Measurements from ENCODE around the gene RIMKLA. TPM values are rescaled to one million over a fixed set of nuclear protein-coding genes. Genes with fewer than 3 reads are reported as not detected.
A peak's percentile ranks its signal among the peaks of the same experiment; 100 is the strongest.

Gene RIMKLA
- total and polyA plus RNA-seq, 2 donors (not counting 1 experiment from before 2014, with no cell fraction given), result 0.01 TPM; not detected in 1

DNA sequence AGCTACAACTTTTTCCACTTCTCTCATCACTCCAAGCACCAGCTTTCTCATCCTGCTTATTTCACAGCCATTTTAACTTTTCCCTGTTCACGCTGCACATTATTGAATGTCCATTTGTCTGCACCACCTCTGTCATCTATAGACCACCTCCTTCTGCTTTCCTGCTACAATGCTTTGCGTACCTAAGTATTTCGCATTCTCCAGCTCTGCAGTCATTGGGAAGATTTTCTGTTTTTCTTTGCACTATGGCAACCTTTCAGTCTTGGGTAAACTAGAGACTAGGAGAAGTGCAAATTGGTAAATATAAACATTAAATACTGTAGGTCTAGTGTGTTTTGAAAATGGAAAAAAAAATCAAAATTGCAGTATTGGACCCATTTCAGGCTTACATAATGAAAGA lies 83.3 kb downstream of the RIMKLA start:
- Mint-ChIP-seq H3K9me3 (ENCODE audit: insufficient read depth) (no peaks in the 10 kb centered on the region), H3K4me3 (peak overlapping the region; percentile 73), H3K27me3 (no peaks in the 10 kb centered on the region), H3K4me1 (peaks cover 38% of the 10 kb centered on the region), H3K27ac (peak overlapping the region; percentile 93)
- Histone ChIP-seq H3K9ac (ENCODE audit: low read length) (peak overlapping the region; percentile 70), H4K20me1 (ENCODE audit: control insufficient read depth, insufficient read depth, low read length, poor library complexity, severe bottlenecking) (no peaks in the 10 kb centered on the region), H3K4me1 (ENCODE audit: control insufficient read depth in 2 of 2, insufficient read depth in 2 of 2, low read length in 2 of 2) (peaks cover 13 to 15% of the 10 kb centered on the region in 2 donors), H3K27ac (ENCODE audit: low read length in 2 of 2) (peak overlapping the region; percentile 70 to 84), H3K9me3 (ENCODE audit: control extremely low read depth in 1 of 3, control insufficient read depth in 2 of 3, insufficient read depth in 1 of 3, low read length in 2 of 3) (no peaks in the 10 kb centered on the region), H3K79me2 (ENCODE audit: control insufficient read depth, insufficient read depth, low read length) (no peaks in the 10 kb centered on the region), H3K36me3 (replicated peaks in 1 of 2; ENCODE audit: control extremely low read depth in 1 of 2, control insufficient read depth in 1 of 2, extremely low read depth in 1 of 2, insufficient read depth in 2 of 2, low read length in 1 of 2) (peaks cover 0 to 21% of the 10 kb centered on the region in 2 experiments), H3K4me2 (replicated peaks; ENCODE audit: low read depth, low read length, poor library complexity, severe bottlenecking) (peak overlapping the region; percentile 86), H2AFZ (ENCODE audit: insufficient read depth, low read depth, low read length, poor library complexity, severe bottlenecking) (peak overlapping the region; percentile 66), H3K4me3 (ENCODE audit: control extremely low read depth in 1 of 5, extremely low read depth in 1 of 5, insufficient read depth in 1 of 5, low read depth in 2 of 5, low read length in 4 of 5) (peak overlapping the region in 3 of 5 experiments; percentile 65 to 69 (median 66)), H3K27me3 (replicated peaks in 1 of 4; ENCODE audit: control extremely low read depth in 1 of 4, control insufficient read depth in 3 of 4, insufficient read depth in 4 of 4, low read length in 3 of 4) (no peaks in the 10 kb centered on the region)
- WGBS (ENCODE audit: insufficient coverage), result 73% methylated on average over 1 of the region's 3 CpGs
- POLR2A ChIA-PET, result no interaction called here
- no peak for DNase-seq
- CTCF ChIA-PET, result interaction anchor here (1.3 to 1.6 kb wide), 2 partner anchors 429 to 610 kb away, joined by 3 to 4 read pairs; no protein-coding TSS in a partner anchor
- TF ChIP-seq EZH2 (IDR thresholded peaks at IDR 0.05; ENCODE audit: borderline replicate concordance, insufficient read depth, low read depth, low read length, poor library complexity, severe bottlenecking), result no peak
- TF ChIP-seq, protein P1, sequence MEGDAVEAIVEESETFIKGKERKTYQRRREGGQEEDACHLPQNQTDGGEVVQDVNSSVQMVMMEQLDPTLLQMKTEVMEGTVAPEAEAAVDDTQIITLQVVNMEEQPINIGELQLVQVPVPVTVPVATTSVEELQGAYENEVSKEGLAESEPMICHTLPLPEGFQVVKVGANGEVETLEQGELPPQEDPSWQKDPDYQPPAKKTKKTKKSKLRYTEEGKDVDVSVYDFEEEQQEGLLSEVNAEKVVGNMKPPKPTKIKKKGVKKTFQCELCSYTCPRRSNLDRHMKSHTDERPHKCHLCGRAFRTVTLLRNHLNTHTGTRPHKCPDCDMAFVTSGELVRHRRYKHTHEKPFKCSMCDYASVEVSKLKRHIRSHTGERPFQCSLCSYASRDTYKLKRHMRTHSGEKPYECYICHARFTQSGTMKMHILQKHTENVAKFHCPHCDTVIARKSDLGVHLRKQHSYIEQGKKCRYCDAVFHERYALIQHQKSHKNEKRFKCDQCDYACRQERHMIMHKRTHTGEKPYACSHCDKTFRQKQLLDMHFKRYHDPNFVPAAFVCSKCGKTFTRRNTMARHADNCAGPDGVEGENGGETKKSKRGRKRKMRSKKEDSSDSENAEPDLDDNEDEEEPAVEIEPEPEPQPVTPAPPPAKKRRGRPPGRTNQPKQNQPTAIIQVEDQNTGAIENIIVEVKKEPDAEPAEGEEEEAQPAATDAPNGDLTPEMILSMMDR (IDR thresholded peaks at IDR 0.05), result no peak
- ATAC-seq (ENCODE audit: low read depth), result no peak
- intact Hi-C loops (cut with micrococcal nuclease), result loop anchor here (1.0 kb wide), 3 partner anchors 9 to 218 kb away; partner anchors contain the start of genes FOXJ3 and YBX1

DNA sequence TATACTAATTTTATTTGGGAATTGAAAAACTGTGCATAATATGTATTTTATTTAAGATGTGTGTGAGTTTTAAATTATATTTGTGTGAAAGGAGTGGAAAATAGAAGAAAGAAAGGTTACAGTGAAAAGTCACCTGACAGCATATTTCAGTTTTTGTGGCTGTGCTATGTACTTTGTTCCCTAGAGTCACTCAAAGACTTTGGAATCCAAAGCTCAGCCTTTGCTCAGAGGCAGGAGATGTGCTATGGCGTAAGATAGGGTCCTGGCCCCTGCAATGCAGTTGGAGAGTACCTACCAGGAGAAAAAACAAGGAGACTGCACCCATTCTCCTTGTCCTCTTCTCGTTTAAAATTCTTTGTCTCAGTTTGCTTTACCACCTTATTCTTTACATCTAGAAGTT lies 85.4 kb downstream of the RIMKLA start:
- CTCF ChIA-PET, result no interaction called here
- Histone ChIP-seq H3K9me3 (ENCODE audit: control extremely low read depth in 1 of 3, control insufficient read depth in 2 of 3, insufficient read depth in 1 of 3, low read length in 2 of 3) (no peaks in the 10 kb centered on the region), H3K36me3 (replicated peaks in 1 of 2; ENCODE audit: control extremely low read depth in 1 of 2, control insufficient read depth in 1 of 2, extremely low read depth in 1 of 2, insufficient read depth in 2 of 2, low read length in 1 of 2) (peaks cover 0 to 4% of the 10 kb centered on the region in 2 experiments), H3K4me2 (replicated peaks; ENCODE audit: low read depth, low read length, poor library complexity, severe bottlenecking) (no peak overlapping the region), H3K27ac (ENCODE audit: low read length in 2 of 2) (no peak overlapping the region), H2AFZ (ENCODE audit: insufficient read depth, low read depth, low read length, poor library complexity, severe bottlenecking) (no peak overlapping the region), H3K27me3 (replicated peaks in 1 of 4; ENCODE audit: control extremely low read depth in 1 of 4, control insufficient read depth in 3 of 4, insufficient read depth in 4 of 4, low read length in 3 of 4) (no peaks in the 10 kb centered on the region), H3K79me2 (ENCODE audit: control insufficient read depth, insufficient read depth, low read length) (no peaks in the 10 kb centered on the region), H4K20me1 (ENCODE audit: control insufficient read depth, insufficient read depth, low read length, poor library complexity, severe bottlenecking) (no peaks in the 10 kb centered on the region), H3K9ac (ENCODE audit: low read length) (no peak overlapping the region), H3K4me1 (ENCODE audit: control insufficient read depth in 2 of 2, insufficient read depth in 2 of 2, low read length in 2 of 2) (peaks cover 13 to 15% of the 10 kb centered on the region in 2 donors), H3K4me3 (ENCODE audit: control extremely low read depth in 1 of 5, extremely low read depth in 1 of 5, insufficient read depth in 1 of 5, low read depth in 2 of 5, low read length in 4 of 5) (no peak overlapping the region)
- no peak for ATAC-seq (ENCODE audit: low read depth)
- TF ChIP-seq EZH2 (IDR thresholded peaks at IDR 0.05; ENCODE audit: borderline replicate concordance, insufficient read depth, low read depth, low read length, poor library complexity, severe bottlenecking), result no peak
- TF ChIP-seq, protein P1 (IDR thresholded peaks at IDR 0.05), result no peak
- 100% methylated on average over 1 of the region's 2 CpGs for WGBS (ENCODE audit: insufficient coverage)
- DNase-seq, result no peak
- Mint-ChIP-seq H3K9me3 (ENCODE audit: insufficient read depth) (no peaks in the 10 kb centered on the region), H3K4me3 (no peak overlapping the region), H3K4me1 (peaks cover 23% of the 10 kb centered on the region), H3K27me3 (no peaks in the 10 kb centered on the region), H3K27ac (no peak overlapping the region)
- intact Hi-C loops (cut with micrococcal nuclease), result no loop called here
- POLR2A ChIA-PET, result no interaction called here
